Neutrophil (primary cell): ENCODE results near the gene MYO1B.

ENCODE experiments used
- H3K27ac ChIP-seq: fragments of 200-600 bp; sonication (generic); 2 replicates; pipeline ENCODE4 v1.5.1; 2016; ENCODE audit warnings: mild to moderate bottlenecking, moderate library complexity
- H3K27me3 ChIP-seq: fragments of 200-600 bp; sonication (generic); 2 replicates; pipeline ENCODE4 v1.6.0; 2016; ENCODE audit warnings: mild to moderate bottlenecking
- H3K36me3 ChIP-seq: fragments of 200-600 bp; sonication (generic); 2 replicates; pipeline ENCODE4 v1.5.1; 2017
- H3K4me1 ChIP-seq, 2 experiments: fragments of 200-600 bp in 1 of 2; sonication (generic) in 1 of 2; 1 replicate in 1 of 2; 2 replicates in 1 of 2; pipeline versions ENCODE4 v1.5.1 to v1.6.1; 2013 to 2016; ENCODE audit warnings: low read depth in 1 of 2, low read length in 1 of 2, mild to moderate bottlenecking in 1 of 2, moderate library complexity in 1 of 2; ENCODE audit not compliant: control insufficient read depth in 1 of 2, insufficient read depth in 1 of 2
- H3K4me3 ChIP-seq, 2 experiments: fragments of 200-600 bp in 1 of 2; sonication (generic) in 1 of 2; 1 replicate in 1 of 2; 2 replicates in 1 of 2; pipeline ENCODE4 v1.5.1; 2013 to 2016; ENCODE audit warnings: low read depth in 1 of 2, low read length in 1 of 2, mild to moderate bottlenecking in 1 of 2, moderate library complexity in 1 of 2
- H3K9me3 ChIP-seq: fragments of 200-600 bp; sonication (generic); 2 replicates; pipeline ENCODE4 v1.5.1; 2016
- TF ChIP-seq, protein P1 (sequence below): fragments of 200-600 bp; sonication (generic); IDR thresholded peaks from 2 replicates; pipeline ENCODE4 v1.5.1; 2016; ENCODE audit warnings: antibody characterized with exemption

MYO1B gene

DNA sequence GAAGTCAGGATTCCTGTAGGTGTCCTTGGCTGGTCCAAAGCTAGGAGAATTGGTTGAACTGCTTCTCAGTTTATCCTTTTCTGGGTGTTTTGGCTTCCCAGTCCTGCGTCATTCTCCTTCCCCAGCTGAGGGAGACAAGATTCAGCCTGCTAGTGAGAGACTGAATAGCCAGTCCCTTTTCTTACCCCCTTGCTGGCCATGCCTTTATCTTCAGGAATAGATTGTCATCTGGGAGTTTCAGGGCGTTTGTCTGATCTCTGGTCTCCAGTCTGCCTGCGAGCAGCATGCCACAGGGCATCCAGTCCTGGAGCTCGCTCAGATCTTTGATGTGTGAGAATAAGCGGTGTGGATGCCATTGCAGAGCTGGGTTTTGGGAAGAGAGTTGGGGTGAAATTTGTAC is 5.8 kb downstream of the MYO1B start:
- no peaks in the 10 kb centered on the region for H3K36me3 ChIP-seq
- H3K27me3 ChIP-seq = peaks cover 37% of the 10 kb centered on the region
- H3K4me3 ChIP-seq = no peak overlapping the region
- peaks cover 2 to 3% of the 10 kb centered on the region in 2 experiments for H3K4me1 ChIP-seq
- H3K9me3 ChIP-seq = no peaks in the 10 kb centered on the region
- TF ChIP-seq, protein P1, sequence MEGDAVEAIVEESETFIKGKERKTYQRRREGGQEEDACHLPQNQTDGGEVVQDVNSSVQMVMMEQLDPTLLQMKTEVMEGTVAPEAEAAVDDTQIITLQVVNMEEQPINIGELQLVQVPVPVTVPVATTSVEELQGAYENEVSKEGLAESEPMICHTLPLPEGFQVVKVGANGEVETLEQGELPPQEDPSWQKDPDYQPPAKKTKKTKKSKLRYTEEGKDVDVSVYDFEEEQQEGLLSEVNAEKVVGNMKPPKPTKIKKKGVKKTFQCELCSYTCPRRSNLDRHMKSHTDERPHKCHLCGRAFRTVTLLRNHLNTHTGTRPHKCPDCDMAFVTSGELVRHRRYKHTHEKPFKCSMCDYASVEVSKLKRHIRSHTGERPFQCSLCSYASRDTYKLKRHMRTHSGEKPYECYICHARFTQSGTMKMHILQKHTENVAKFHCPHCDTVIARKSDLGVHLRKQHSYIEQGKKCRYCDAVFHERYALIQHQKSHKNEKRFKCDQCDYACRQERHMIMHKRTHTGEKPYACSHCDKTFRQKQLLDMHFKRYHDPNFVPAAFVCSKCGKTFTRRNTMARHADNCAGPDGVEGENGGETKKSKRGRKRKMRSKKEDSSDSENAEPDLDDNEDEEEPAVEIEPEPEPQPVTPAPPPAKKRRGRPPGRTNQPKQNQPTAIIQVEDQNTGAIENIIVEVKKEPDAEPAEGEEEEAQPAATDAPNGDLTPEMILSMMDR = no peak
- no peak overlapping the region for H3K27ac ChIP-seq

DNA sequence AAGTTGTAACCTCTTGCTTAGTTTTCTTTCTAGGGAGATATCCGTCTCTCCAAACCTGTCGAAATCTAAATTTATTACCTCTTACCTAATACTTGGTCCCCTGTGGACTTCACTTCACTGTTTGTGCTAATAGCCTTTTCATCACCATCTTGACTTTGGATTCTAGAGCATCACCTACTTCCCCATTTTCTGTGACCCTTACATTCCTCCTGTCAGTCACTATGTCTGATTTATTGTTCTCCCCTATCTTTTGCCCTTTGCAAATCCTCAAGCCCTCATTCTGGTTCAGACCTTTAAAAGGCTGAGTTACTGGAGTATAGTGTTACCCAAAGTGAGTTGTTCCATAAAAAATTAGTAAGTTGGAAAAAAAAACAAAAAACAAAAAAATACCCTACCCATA is 7.5 kb downstream of the MYO1B start:
- Histone ChIP-seq H3K4me1 (no peaks in the 10 kb centered on the region), H3K36me3 (no peaks in the 10 kb centered on the region)
- TF ChIP-seq, protein P1 = no peak

GRCh38 chr2:191253476-191253875 is 8.3 kb downstream of the MYO1B start:
- Histone ChIP-seq H3K27ac (no peak overlapping the region), H3K9me3 (no peaks in the 10 kb centered on the region), H3K4me3 (no peak overlapping the region), H3K27me3 (peaks cover 13% of the 10 kb centered on the region), H3K36me3 (no peaks in the 10 kb centered on the region), H3K4me1 (no peaks in the 10 kb centered on the region)
- TF ChIP-seq, protein P1 = no peak

More for the DNA sequence above, 7.5 kb downstream of the MYO1B start:
- Histone ChIP-seq H3K4me3 (no peak overlapping the region), H3K27ac (no peak overlapping the region), H3K9me3 (no peaks in the 10 kb centered on the region), H3K27me3 (peaks cover 20% of the 10 kb centered on the region)

DNA sequence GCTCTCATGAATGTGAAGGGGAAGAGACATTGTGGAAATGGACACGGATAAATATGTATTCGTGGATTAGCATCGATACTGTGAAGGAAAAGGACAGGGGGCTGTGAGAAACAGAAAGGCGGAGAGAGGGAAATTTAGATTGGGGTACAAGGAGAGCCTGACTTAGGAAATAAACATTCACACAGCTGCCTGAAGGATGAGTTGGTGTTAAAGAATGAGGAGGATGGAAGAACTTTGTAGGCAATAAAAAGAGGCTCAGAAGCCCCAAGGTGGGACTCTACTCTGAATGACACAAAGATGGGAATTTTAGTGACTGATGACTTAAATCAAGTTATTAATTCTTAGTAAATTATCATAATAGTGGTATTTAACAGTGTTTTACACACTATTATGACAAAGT is 10.1 kb downstream of the MYO1B start:
- Histone ChIP-seq H3K36me3 (no peaks in the 10 kb centered on the region), H3K4me1 (no peaks in the 10 kb centered on the region), H3K9me3 (no peaks in the 10 kb centered on the region), H3K4me3 (no peak overlapping the region), H3K27ac (no peak overlapping the region), H3K27me3 (no peaks in the 10 kb centered on the region)
- TF ChIP-seq, protein P1 = no peak

DNA sequence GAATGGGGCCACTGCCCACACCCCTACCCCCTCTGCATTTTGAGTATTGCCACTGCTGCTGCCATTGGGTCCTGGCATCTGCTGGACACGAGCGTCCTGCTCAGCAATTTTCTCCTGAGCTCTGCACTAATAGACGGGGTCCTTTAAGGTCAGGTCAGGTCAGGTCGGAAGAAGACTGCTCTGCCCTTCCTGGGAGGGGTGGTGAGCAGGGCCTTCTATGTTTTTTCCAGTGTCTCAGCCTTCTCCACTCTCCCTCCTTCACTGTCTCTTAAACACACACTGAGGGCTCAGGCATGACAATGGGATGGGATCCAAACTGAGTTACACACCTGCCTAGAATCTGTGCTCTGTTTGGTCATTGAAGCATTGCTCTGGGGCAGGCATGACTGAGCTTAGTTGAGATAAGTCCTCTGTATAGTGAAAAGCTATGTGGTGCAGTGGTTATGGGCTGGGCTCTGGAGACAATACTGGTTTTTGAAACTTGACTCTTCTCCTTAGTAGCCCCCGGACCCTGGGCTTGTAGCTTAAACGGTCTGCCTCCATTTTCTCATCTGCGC is 10.6 kb downstream of the MYO1B start:
- TF ChIP-seq, protein P1 = no peak
- no peaks in the 10 kb centered on the region for H3K36me3 ChIP-seq
- no peak overlapping the region for H3K27ac ChIP-seq
- no peaks in the 10 kb centered on the region for H3K9me3 ChIP-seq
- no peaks in the 10 kb centered on the region for H3K27me3 ChIP-seq
- no peaks in the 10 kb centered on the region for H3K4me1 ChIP-seq
- H3K4me3 ChIP-seq = no peak overlapping the region

GRCh38 chr2:191257934-191258333 is 12.7 kb downstream of the MYO1B start:
- Histone ChIP-seq H3K4me3 (no peak overlapping the region), H3K27ac (no peak overlapping the region), H3K27me3 (no peaks in the 10 kb centered on the region), H3K9me3 (no peaks in the 10 kb centered on the region), H3K4me1 (no peaks in the 10 kb centered on the region), H3K36me3 (no peaks in the 10 kb centered on the region)
- TF ChIP-seq, protein P1 = no peak
